HepG2 (cell line): ENCODE data around the gene KSR1. TPM values are rescaled to one million over a fixed set of nuclear protein-coding genes. Genes with fewer than 3 reads are reported as not detected.

Experiments
- ATAC-seq: fragments of 200-7000 bp; cut with Tn5 transposase; 3 replicates; pipeline ENCODE4 v1.9.1; 2020; ENCODE audit warnings: mild to moderate bottlenecking, moderate library complexity
- BruUV-seq: library from RNA; stranded (reverse); fragments of 400-500 nt; replicated peaks from 2 replicates; lab custom pipeline; 2021; lab: Mats Ljungman, UMichigan
- CTCF ChIA-PET: fragments of 300-600 bp; formaldehyde crosslinking; extraction: SDS; loops from one replicate; lab custom pipeline; 2021; ENCODE audit warnings: low total read pairs, inconsistent platforms, low intra/inter-chr PET ratio; lab: Yijun Ruan, JAX
- POLR2A ChIA-PET: fragments of 350-600 bp; sonication (Branson Sonifier 250); formaldehyde crosslinking; loops from one replicate; lab custom pipeline; 2020; ENCODE audit warnings: antibody characterized with exemption, inconsistent platforms; lab: Yijun Ruan, JAX
- DNase-seq: peaks from one replicate; pipeline ENCODE4 v3.0.0-alpha.2; 2015; ENCODE audit warnings: low spot score
- FAIRE-seq: peaks from 3 replicates; lab custom pipeline; 2011; peaks lifted over from hg19 to GRCh38; lab: Jason Lieb, UNC
- H2AFZ ChIP-seq: one replicate; pipeline ENCODE4 v1.6.1; 2011; ENCODE audit warnings: low read length, inconsistent platforms
- H3K27ac ChIP-seq: fragments of 300-600 bp; 3 replicates; pipeline ENCODE4 v1.8.0; 2011; ENCODE audit warnings: mixed run types, mild to moderate bottlenecking, mixed read lengths, low read length, inconsistent platforms; ENCODE audit not compliant: insufficient read depth; ENCODE audit errors: extremely low read length
- H3K27me3 ChIP-seq, 2 experiments: fragments of 200-600 bp in 1 of 2; 2 replicates in 1 of 2; 3 replicates in 1 of 2; pipeline versions ENCODE4 v1.6.0 to v1.8.0; 2011; ENCODE audit warnings: low read length in 2 of 2, mild to moderate bottlenecking in 2 of 2, moderate library complexity in 2 of 2, inconsistent platforms in 1 of 2; ENCODE audit not compliant: insufficient read depth in 2 of 2, control insufficient read depth in 1 of 2
- H3K36me3 ChIP-seq, 2 experiments: fragments of 200-600 bp in 1 of 2; replicated peaks in 1 of 2; 2 replicates in 1 of 2; 3 replicates in 1 of 2; pipeline versions ENCODE4 v1.5.1 to v1.8.0; 2011; ENCODE audit warnings: low read length in 2 of 2, inconsistent platforms in 1 of 2; ENCODE audit not compliant: insufficient read depth in 2 of 2, control insufficient read depth in 1 of 2
- H3K4me1 ChIP-seq: 2 replicates; pipeline ENCODE4 v1.5.1; 2012; ENCODE audit warnings: low read length, inconsistent platforms; ENCODE audit not compliant: insufficient read depth
- H3K4me2 ChIP-seq: 2 replicates; pipeline ENCODE4 v1.6.0; 2011; ENCODE audit warnings: low read depth, low read length, inconsistent platforms
- H3K4me3 ChIP-seq, 3 experiments: fragments of 200-600 bp in 1 of 3; sonication (generic), shearing (Covaris generic) in 1 of 3; replicated peaks in 1 of 3; 2 replicates each; pipeline ENCODE4 v1.5.1; 2011 to 2016; ENCODE audit warnings: low read length in 3 of 3, inconsistent platforms in 2 of 3, low read depth in 2 of 3, mild to moderate bottlenecking in 2 of 3, control low read depth in 1 of 3, mixed read lengths in 1 of 3; ENCODE audit not compliant: insufficient read depth in 1 of 3
- H3K79me2 ChIP-seq: one replicate; pipeline ENCODE4 v1.6.1; 2011; ENCODE audit warnings: low read length, inconsistent platforms; ENCODE audit not compliant: insufficient read depth
- H3K9ac ChIP-seq: 2 replicates; pipeline ENCODE4 v1.6.0; 2011; ENCODE audit warnings: mild to moderate bottlenecking, low read depth, low read length, inconsistent platforms; ENCODE audit not compliant: insufficient read depth
- H3K9me3 ChIP-seq: 2 replicates; pipeline ENCODE4 v1.5.1; 2012; ENCODE audit warnings: mild to moderate bottlenecking, low read length
- H4K20me1 ChIP-seq: 2 replicates; pipeline ENCODE4 v1.6.0; 2011; ENCODE audit warnings: inconsistent platforms, mild to moderate bottlenecking, low read length, moderate library complexity; ENCODE audit not compliant: insufficient read depth
- AGO1 ChIP-seq: fragments of 200-400 bp; formaldehyde crosslinking; IDR thresholded peaks from 2 replicates; pipeline ENCODE4 v1.6.1; 2017; ENCODE audit warnings: mild to moderate bottlenecking, low read depth, low read length, moderate library complexity; ENCODE audit not compliant: poor library complexity, severe bottlenecking
- POLR2G ChIP-seq: fragments of 200-400 bp; formaldehyde crosslinking; IDR thresholded peaks from 2 replicates; pipeline ENCODE4 v1.6.1; 2018; ENCODE audit warnings: mild to moderate bottlenecking, low read depth, low read length, moderate library complexity
- RBAK ChIP-seq: sonication (generic); formaldehyde crosslinking; IDR thresholded peaks from 2 replicates; pipeline ENCODE4 v1.5.1; 2020; ENCODE audit warnings: mild to moderate bottlenecking, missing genetic modification reagents
- RFX1 ChIP-seq: fragments of 450-650 bp; IDR thresholded peaks from 2 replicates; pipeline ENCODE4 v1.6.1; 2017
- ZNF816 ChIP-seq: sonication (generic); formaldehyde crosslinking; IDR thresholded peaks from 2 replicates; pipeline ENCODE4 v1.8.0; 2022; ENCODE audit warnings: missing genetic modification reagents, mild to moderate bottlenecking, borderline replicate concordance
- WGBS: methylation state at CpG from one replicate; pipeline ENCODE4 v1.1.6; 2017; ENCODE audit warnings: low lambda C conversion rate; 5-methylcytosine and 5-hydroxymethylcytosine counted together
- in situ Hi-C: cut with HindIII; loops from 2 replicates; pipeline ENCODE4 v1.10.0; 2017; ENCODE audit warnings: low pct_unique_long_range_greater_than_20kb; ENCODE audit not compliant: extremely low pct_ligation_motif_present
- intact Hi-C: fragments of 100-400 bp; cut with micrococcal nuclease; formaldehyde crosslinking; loops from one replicate; pipeline ENCODE4 v1.10.0; 2022; ENCODE audit not compliant: unreplicated experiment
- polyA plus RNA-seq, 8 experiments: library from polyadenylated mRNA; depleted of rRNA in 3 of 8; stranded (reverse) in 7 of 8; unstranded in 1 of 8; fragments of >200 nt; fragmentation: Illumina TruSeq in 4 of 8; extraction: Trizol in 4 of 8; gene quantifications; 2 replicates each; pipeline versions ENCODE4 v1.2.1 to v1.2.3, GENCODE V29; 2011 to 2016; ENCODE audit warnings: low read depth in 4 of 8, missing spikeins in 1 of 8, mixed read lengths in 1 of 8; ENCODE audit not compliant: insufficient read depth in 1 of 8
- total RNA-seq, 5 experiments: library from RNA; depleted of rRNA; stranded (reverse); fragments of >200 nt; fragmentation: Illumina TruSeq; extraction: Trizol; gene quantifications; 2 replicates each; pipeline ENCODE4 v1.2.3, GENCODE V29; 2016; ENCODE audit warnings: low read depth in 1 of 5
- TF ChIP-seq, protein P1 (sequence below): sonication (generic); formaldehyde crosslinking; IDR thresholded peaks from 2 replicates; pipeline ENCODE4 v1.5.0; 2020; ENCODE audit warnings: missing genetic modification reagents
- TF ChIP-seq, protein P2 (sequence below): sonication (generic); formaldehyde crosslinking; conservative IDR thresholded peaks from 2 replicates; pipeline ENCODE4 v1.4.0; 2020; ENCODE audit warnings: missing genetic modification reagents
- TF ChIP-seq, protein P3 (sequence below): sonication (generic); formaldehyde crosslinking; IDR thresholded peaks from 2 replicates; pipeline ENCODE4 v1.5.0; 2020; ENCODE audit warnings: mild to moderate bottlenecking, missing genetic modification reagents
- TF ChIP-seq, protein P4 (sequence below), 2 experiments: sonication (generic) in 1 of 2; formaldehyde crosslinking in 1 of 2; IDR thresholded peaks; 2 replicates each; pipeline versions ENCODE4 v1.4.0 to v1.6.1; 2018 to 2020; ENCODE audit warnings: missing genetic modification reagents in 2 of 2, borderline replicate concordance in 1 of 2, low read depth in 1 of 2, mild to moderate bottlenecking in 1 of 2, missing biosample characterization in 1 of 2

KSR1 gene
- total and polyA plus RNA-seq, 2 of the 13 experiments (the other 11 are each of a cell fraction or from before 2014, with no cell fraction given) = 10.1 to 16.6 TPM

DNA sequence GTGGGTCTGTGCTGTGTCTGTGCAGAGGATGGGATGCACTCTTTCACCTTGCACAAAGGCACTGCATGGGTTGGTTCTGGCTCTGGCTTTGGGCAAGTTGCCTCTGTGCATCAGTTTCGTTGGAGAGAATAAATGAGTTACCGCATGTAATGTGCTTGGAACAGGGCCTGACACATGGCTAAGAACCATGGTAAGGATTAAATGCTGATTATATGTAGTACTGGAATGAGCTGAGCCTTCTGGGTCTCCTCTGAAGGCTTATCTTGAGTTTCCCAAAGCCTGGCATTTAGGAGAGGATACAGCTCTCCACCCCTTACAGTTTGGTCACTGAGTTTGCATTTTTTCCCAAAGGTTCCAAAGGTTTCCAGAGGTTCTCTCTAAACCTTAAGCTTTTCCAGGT, 69.1 kb downstream of the KSR1 start:
- intact Hi-C loops = no loop called here
- no peaks in the 10 kb centered on the region for H3K9me3 ChIP-seq
- no peaks in the 10 kb centered on the region for H4K20me1 ChIP-seq
- DNase-seq (no peak), FAIRE-seq (no peak)
- POLR2A ChIA-PET = no interaction called here
- H3K36me3 ChIP-seq = no peaks in the 10 kb centered on the region
- no peak overlapping the region for H3K9ac ChIP-seq
- H3K4me2 ChIP-seq = no peak overlapping the region
- no peak overlapping the region for H2AFZ ChIP-seq
- H3K4me3 ChIP-seq = no peak overlapping the region
- 86% methylated on average over 2 of the region's 2 CpGs for WGBS
- H3K27me3 ChIP-seq = no peaks in the 10 kb centered on the region
- no peak overlapping the region for H3K27ac ChIP-seq
- no peak for TF ChIP-seq RFX1
- TF ChIP-seq, protein P1, sequence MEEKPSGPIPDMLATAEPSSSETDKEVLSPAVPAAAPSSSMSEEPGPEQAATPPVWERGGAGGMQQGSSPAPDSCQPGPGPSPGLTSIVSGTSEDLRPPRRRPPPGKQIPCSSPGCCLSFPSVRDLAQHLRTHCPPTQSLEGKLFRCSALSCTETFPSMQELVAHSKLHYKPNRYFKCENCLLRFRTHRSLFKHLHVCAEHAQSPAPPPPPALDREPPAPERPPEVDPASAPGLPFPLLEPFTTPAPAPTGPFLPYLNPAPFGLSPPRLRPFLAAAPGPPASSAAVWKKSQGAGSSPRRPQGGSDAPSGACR (CRISPR knock-in tag) = no peak
- TF ChIP-seq RBAK = no peak
- no peak for TF ChIP-seq ZNF816 (CRISPR knock-in tag)
- TF ChIP-seq, all 625 proteins: peak for 0
- CTCF ChIA-PET = no interaction called here
- peaks cover 92% of the 10 kb centered on the region for H3K4me1 ChIP-seq
- no TSS peak for BruUV-seq
- in situ Hi-C loops = no loop called here
- no peak for ATAC-seq
- peaks cover 33% of the 10 kb centered on the region for H3K79me2 ChIP-seq

DNA sequence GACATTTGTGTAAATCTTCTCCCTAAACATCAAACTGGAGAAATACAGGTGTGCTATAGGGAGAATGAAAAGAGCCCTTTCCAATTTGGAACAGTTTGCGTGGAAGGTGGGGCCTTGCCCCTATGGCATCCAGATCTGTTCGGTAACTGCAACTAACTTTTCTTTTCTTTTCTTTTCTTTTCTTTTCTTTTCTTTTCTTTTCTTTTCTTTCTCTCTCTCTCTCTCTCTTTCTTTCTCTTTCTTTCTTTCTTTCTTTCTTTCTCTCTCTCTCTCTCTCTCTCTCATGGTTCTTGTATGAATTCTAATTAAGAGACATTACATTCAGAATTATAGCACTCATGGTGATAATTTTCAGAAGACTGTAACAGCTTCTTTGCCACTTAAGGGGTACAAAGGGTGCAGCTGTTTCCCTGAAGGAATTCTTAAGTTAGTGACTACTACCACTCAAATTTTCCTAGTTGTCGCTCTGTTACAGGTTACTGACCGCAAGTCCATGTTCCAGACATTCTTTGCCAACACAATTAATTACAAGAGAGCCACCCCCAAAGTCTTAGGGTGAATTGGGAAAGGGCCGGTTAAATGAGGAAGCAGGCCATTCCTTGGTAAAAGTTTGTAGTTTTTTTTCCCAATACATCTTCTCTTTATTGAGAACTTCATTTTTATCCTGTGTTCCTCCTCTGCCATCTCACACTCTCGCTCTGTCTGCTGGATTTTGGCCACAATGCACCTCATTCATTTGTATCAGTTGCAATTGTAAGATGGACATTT, 69.8 kb downstream of the KSR1 start:
- ChIA-PET CTCF (no interaction called here), POLR2A (no interaction called here)
- Histone ChIP-seq H3K4me1 (peaks cover 92% of the 10 kb centered on the region), H3K27ac (no peak overlapping the region), H3K4me2 (no peak overlapping the region), H2AFZ (no peak overlapping the region), H3K4me3 (no peak overlapping the region), H3K9me3 (no peaks in the 10 kb centered on the region), H4K20me1 (no peaks in the 10 kb centered on the region), H3K36me3 (no peaks in the 10 kb centered on the region), H3K9ac (no peak overlapping the region), H3K27me3 (no peaks in the 10 kb centered on the region), H3K79me2 (peaks cover 34% of the 10 kb centered on the region)
- intact Hi-C loops = no loop called here
- no peak for ATAC-seq
- no peak for DNase-seq
- BruUV-seq = no TSS peak
- no peak for FAIRE-seq
- WGBS = 97% methylated on average over 6 of the region's 6 CpGs
- in situ Hi-C loops = no loop called here
- no peak for TF ChIP-seq POLR2G
- TF ChIP-seq, protein P2, sequence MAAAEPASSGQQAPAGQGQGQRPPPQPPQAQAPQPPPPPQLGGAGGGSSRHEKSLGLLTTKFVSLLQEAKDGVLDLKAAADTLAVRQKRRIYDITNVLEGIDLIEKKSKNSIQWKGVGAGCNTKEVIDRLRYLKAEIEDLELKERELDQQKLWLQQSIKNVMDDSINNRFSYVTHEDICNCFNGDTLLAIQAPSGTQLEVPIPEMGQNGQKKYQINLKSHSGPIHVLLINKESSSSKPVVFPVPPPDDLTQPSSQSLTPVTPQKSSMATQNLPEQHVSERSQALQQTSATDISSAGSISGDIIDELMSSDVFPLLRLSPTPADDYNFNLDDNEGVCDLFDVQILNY (CRISPR knock-in tag) = no peak
- TF ChIP-seq, protein P3, sequence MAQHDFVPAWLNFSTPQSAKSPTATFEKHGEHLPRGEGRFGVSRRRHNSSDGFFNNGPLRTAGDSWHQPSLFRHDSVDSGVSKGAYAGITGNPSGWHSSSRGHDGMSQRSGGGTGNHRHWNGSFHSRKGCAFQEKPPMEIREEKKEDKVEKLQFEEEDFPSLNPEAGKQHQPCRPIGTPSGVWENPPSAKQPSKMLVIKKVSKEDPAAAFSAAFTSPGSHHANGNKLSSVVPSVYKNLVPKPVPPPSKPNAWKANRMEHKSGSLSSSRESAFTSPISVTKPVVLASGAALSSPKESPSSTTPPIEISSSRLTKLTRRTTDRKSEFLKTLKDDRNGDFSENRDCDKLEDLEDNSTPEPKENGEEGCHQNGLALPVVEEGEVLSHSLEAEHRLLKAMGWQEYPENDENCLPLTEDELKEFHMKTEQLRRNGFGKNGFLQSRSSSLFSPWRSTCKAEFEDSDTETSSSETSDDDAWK (CRISPR knock-in tag) = no peak
- TF ChIP-seq, protein P4, sequence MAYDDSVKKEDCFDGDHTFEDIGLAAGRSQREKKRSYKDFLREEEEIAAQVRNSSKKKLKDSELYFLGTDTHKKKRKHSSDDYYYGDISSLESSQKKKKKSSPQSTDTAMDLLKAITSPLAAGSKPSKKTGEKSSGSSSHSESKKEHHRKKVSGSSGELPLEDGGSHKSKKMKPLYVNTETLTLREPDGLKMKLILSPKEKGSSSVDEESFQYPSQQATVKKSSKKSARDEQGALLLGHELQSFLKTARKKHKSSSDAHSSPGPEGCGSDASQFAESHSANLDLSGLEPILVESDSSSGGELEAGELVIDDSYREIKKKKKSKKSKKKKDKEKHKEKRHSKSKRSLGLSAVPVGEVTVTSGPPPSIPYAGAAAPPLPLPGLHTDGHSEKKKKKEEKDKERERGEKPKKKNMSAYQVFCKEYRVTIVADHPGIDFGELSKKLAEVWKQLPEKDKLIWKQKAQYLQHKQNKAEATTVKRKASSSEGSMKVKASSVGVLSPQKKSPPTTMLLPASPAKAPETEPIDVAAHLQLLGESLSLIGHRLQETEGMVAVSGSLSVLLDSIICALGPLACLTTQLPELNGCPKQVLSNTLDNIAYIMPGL (CRISPR knock-in tag; IDR thresholded peaks at IDR 0.05; ENCODE audit: borderline replicate concordance in 1 of 2, low read depth in 1 of 2) = no peak
- no peak for TF ChIP-seq AGO1
